MCF 10A (cell line): ENCODE measurements around the gene LPIN1. TPM values are rescaled to one million over a fixed set of nuclear protein-coding genes. Genes with fewer than 3 reads are reported as not detected.

ENCODE experiments used
- BruUV-seq: library from RNA; stranded (reverse); fragments of 400-500 nt; replicated peaks from 2 replicates; lab custom pipeline; 2021; lab: Mats Ljungman, UMichigan
- CTCF ChIA-PET: fragments of 300-600 bp; sonication (Branson Sonifier 250); formaldehyde crosslinking; extraction: SDS; loops from one replicate; lab custom pipeline; 2021; ENCODE audit warnings: antibody characterized with exemption, inconsistent platforms; lab: Yijun Ruan, JAX
- POLR2A ChIA-PET: fragments of 300-600, 350-650 bp; sonication (Branson Sonifier 250); formaldehyde crosslinking; extraction: SDS; loops from one replicate; lab custom pipeline; 2020; ENCODE audit warnings: antibody characterized with exemption, inconsistent platforms; lab: Yijun Ruan, JAX
- DNase-seq: peaks from one replicate; pipeline ENCODE4 v3.0.0-alpha.2; 2018; ENCODE audit not compliant: unreplicated experiment
- H3K27ac Mint-ChIP-seq: one replicate; pipeline ENCODE4 v1.8.0; 2022; ENCODE audit warnings: mild to moderate bottlenecking, low read depth, mixed read lengths; ENCODE audit not compliant: unreplicated experiment
- H3K27me3 Mint-ChIP-seq: one replicate; pipeline ENCODE4 v1.8.0; 2022; ENCODE audit warnings: mixed read lengths; ENCODE audit not compliant: insufficient read depth, unreplicated experiment
- H3K36me3 Mint-ChIP-seq: one replicate; pipeline ENCODE4 v1.8.0; 2022; ENCODE audit warnings: mild to moderate bottlenecking, moderate library complexity, mixed read lengths; ENCODE audit not compliant: insufficient read depth, unreplicated experiment
- H3K4me1 Mint-ChIP-seq: one replicate; pipeline ENCODE4 v1.8.0; 2022; ENCODE audit warnings: mixed read lengths; ENCODE audit not compliant: insufficient read depth, unreplicated experiment
- H3K4me3 Mint-ChIP-seq: one replicate; pipeline ENCODE4 v1.8.0; 2022; ENCODE audit warnings: mild to moderate bottlenecking, moderate library complexity, mixed read lengths; ENCODE audit not compliant: unreplicated experiment
- H3K9me3 Mint-ChIP-seq: one replicate; pipeline ENCODE4 v1.8.0; 2022; ENCODE audit warnings: mixed read lengths; ENCODE audit not compliant: unreplicated experiment
- intact Hi-C: fragments of 100-400 bp; cut with micrococcal nuclease; formaldehyde crosslinking; loops from 2 replicates; pipeline ENCODE4 v1.14.1; 2022
- total RNA-seq: library from RNA; stranded (reverse); gene quantifications from 2 replicates; pipeline ENCODE4 v1.2.3, GENCODE V29; 2022
- TF ChIP-seq, protein P1 (sequence below): fragments of 200-600 bp; IDR thresholded peaks from one replicate; pipeline ENCODE4 v1.8.0; 2022; ENCODE audit warnings: antibody characterized with exemption, mild to moderate bottlenecking; ENCODE audit not compliant: unreplicated experiment

LPIN1 gene
- total RNA-seq, 1 experiment from 2014 or later = 65.7 TPM

DNA sequence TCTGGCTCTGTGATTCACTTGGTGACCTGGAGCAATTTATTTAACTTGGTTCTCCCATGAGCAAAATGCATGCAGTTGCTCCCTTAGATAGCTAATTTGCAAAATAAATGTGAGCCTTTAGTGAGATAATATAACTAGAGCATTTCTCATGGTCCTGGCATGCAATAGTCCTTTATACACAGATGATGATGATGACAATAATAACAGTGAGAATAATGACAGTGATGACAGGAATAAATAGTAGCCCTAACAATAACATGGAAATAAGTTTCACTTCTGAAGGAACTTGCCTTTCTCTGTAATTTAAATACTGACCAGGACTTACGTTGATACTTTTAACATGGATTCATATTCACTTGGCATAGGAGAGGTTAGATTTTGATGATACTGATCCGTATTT lies 49.2 kb downstream of the LPIN1 start:
- ChIA-PET POLR2A (no interaction called here), CTCF (no interaction called here)
- H3K4me3 Mint-ChIP-seq = no peak overlapping the region
- H3K27ac Mint-ChIP-seq = no peak overlapping the region
- no TSS peak for BruUV-seq
- H3K9me3 Mint-ChIP-seq = no peaks in the 10 kb centered on the region
- no peak for DNase-seq
- peaks cover 4% of the 10 kb centered on the region for H3K4me1 Mint-ChIP-seq
- no peaks in the 10 kb centered on the region for H3K27me3 Mint-ChIP-seq
- H3K36me3 Mint-ChIP-seq = peaks cover 100% of the 10 kb centered on the region
- intact Hi-C loops = no loop called here
- TF ChIP-seq, protein P1, sequence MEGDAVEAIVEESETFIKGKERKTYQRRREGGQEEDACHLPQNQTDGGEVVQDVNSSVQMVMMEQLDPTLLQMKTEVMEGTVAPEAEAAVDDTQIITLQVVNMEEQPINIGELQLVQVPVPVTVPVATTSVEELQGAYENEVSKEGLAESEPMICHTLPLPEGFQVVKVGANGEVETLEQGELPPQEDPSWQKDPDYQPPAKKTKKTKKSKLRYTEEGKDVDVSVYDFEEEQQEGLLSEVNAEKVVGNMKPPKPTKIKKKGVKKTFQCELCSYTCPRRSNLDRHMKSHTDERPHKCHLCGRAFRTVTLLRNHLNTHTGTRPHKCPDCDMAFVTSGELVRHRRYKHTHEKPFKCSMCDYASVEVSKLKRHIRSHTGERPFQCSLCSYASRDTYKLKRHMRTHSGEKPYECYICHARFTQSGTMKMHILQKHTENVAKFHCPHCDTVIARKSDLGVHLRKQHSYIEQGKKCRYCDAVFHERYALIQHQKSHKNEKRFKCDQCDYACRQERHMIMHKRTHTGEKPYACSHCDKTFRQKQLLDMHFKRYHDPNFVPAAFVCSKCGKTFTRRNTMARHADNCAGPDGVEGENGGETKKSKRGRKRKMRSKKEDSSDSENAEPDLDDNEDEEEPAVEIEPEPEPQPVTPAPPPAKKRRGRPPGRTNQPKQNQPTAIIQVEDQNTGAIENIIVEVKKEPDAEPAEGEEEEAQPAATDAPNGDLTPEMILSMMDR = no peak

DNA sequence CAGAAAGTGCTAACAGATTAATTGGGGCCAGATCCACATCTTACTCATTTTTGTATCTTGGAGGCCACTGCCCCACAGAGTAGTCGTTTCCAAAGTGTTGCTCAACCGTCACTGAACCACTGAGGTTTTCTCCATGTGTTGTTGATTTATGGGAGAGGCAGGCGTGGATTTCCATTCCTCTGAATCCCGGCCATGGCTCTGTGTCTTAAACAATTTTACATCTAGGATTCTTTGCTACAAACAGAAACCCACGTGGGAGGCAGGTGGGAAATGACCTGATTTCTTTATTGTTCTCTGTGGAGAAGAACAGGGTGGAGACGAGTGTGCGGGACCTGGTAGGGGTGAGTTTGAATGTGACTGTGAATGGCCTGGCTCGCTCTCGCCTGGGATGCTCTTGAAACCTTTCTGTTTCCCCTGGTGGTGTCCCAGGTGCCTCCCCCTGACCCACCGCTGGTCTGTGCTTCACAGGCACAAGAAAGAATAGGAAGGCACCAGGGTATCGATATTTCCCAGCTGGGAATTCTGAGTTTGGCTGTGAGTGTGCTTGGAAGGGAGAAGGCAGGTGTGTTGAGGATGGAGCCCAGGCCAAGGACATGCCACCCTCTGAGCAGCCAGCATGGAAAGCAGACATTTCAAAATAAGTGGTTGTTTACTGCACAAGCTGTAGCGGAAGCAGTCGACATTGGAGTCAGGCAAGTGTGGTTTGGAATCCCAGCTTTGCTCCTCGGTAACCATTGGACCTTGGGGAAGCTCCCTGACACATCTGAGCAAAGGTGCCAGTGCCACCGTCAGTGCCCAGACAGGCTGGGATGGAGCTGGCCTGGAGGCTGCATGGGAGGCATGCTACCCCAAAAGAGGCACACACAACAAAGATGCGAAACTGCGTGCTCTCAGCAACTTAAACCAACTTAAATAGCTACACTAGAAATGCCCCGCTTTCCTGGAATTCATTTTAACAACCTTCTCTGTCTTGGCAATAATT lies 50.0 kb downstream of the LPIN1 start:
- ChIA-PET POLR2A (interaction anchor here (0.7 kb wide), 1 partner anchor 9 kb away, joined by 3 read pairs; no protein-coding TSS in a partner anchor), CTCF (interaction anchor here (1.0 to 1.3 kb wide), 2 partner anchors 12 to 17 kb away, joined by 3 to 5 read pairs; no protein-coding TSS in a partner anchor)
- Mint-ChIP-seq H3K36me3 (peaks cover 100% of the 10 kb centered on the region), H3K27me3 (no peaks in the 10 kb centered on the region), H3K27ac (no peak overlapping the region), H3K4me1 (peaks cover 4% of the 10 kb centered on the region), H3K9me3 (no peaks in the 10 kb centered on the region), H3K4me3 (no peak overlapping the region)
- DNase-seq = no peak
- no TSS peak for BruUV-seq
- intact Hi-C loops = no loop called here
- TF ChIP-seq, protein P1 = no peak

DNA sequence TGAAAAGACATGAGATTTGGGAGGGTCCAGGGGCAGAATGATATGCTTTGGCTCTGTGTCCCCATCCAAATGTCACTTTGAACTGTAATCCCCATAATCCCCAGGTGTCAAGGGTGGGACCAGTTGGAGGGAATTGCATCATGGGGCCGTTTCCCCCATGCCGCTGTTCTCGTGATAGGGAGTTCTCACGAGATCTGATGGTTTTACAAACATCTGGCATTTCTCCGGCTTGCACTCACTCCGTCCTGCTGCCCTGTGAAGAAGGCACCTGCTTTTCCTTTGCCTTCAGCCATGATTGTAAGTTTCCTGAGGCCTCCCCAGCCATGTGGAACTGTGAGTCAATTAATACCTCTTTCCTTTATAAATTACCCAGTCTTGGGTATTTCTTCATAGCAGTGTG lies 51.4 kb downstream of the LPIN1 start:
- H3K4me3 Mint-ChIP-seq = no peak overlapping the region
- peaks cover 100% of the 10 kb centered on the region for H3K36me3 Mint-ChIP-seq
- H3K27me3 Mint-ChIP-seq = no peaks in the 10 kb centered on the region

More for the DNA sequence above, 51.4 kb downstream of the LPIN1 start:
- ChIA-PET POLR2A (interaction anchor here (1.0 kb wide), 1 partner anchor 14 kb away, joined by 4 read pairs; no protein-coding TSS in a partner anchor), CTCF (interaction anchor here (1.2 kb wide), 1 partner anchor 18 kb away, joined by 5 read pairs; no protein-coding TSS in a partner anchor)
- H3K4me1 Mint-ChIP-seq = peaks cover 4% of the 10 kb centered on the region
- H3K9me3 Mint-ChIP-seq = no peaks in the 10 kb centered on the region
- TF ChIP-seq, protein P1 = no peak
- intact Hi-C loops = no loop called here
- DNase-seq = no peak
- BruUV-seq = no TSS peak
- H3K27ac Mint-ChIP-seq = no peak overlapping the region
